ENCODE measurements around the gene RNF26.
"Not testable (repeated sequence)": the region's sequence is repeated elsewhere in the genome, so short reads cannot be mapped to it uniquely, and the experiment has no call there.

The RNF26 gene

GRCh38 chr11:119372260-119373058 is 38.1 kb downstream of the RNF26 start:
- no peak for DNase-seq

GRCh38 chr11:119373059-119373920 is 39.0 kb downstream of the RNF26 start:
- no peak for DNase-seq

GRCh38 chr11:119373921-119374631 is 39.7 kb downstream of the RNF26 start:
- no peak for DNase-seq

- DNase-seq = no peak
Observed at GRCh38 chr11:119374632-119375336, 40.5 kb downstream of the RNF26 start.

GRCh38 chr11:119375337-119376196 is 41.2 kb downstream of the RNF26 start:
- no peak for DNase-seq

- DNase-seq = no peak
Observed at GRCh38 chr11:119376197-119376847, 42.0 kb downstream of the RNF26 start.

GRCh38 chr11:119377112-119377901 is 43.0 kb downstream of the RNF26 start:
- no peak for DNase-seq

GRCh38 chr11:119377961-119378667 is 43.8 kb downstream of the RNF26 start:
- no peak for DNase-seq

- DNase-seq = no peak
Observed at GRCh38 chr11:119378851-119379465, 44.6 kb downstream of the RNF26 start.

GRCh38 chr11:119380160-119380826 is 46.0 kb downstream of the RNF26 start:
- DNase-seq = no peak

GRCh38 chr11:119380827-119381180 is 46.5 kb downstream of the RNF26 start:
- DNase-seq = no peak

- peak; percentile 96 for DNase-seq
Observed at GRCh38 chr11:119381181-119381988, 47.1 kb downstream of the RNF26 start, which contains the start of gene USP2. Gene USP2, minus strand, starts transcription at chr11:119381690. Its CDS starts 8,210 bp downstream, at chr11:119373480.

- DNase-seq = no peak
Observed at GRCh38 chr11:119382101-119382500, 47.8 kb downstream of the RNF26 start.

GRCh38 chr11:119382513-119382912 is 48.2 kb downstream of the RNF26 start:
- DNase-seq = not testable (repeated sequence)

- DNase-seq = no peak
Observed at GRCh38 chr11:119384332-119384731, 50.0 kb downstream of the RNF26 start.

Measured in CD4-positive, alpha-beta T cell treated with Interleukin-15 for 1 hour (primary cell).